ENCODE results near the gene RPRD2.
A peak's percentile ranks its signal among the peaks of the same experiment; 100 is the strongest.

RPRD2 gene

GRCh38 chr1:150516050-150516591 is 152.2 kb downstream of the RPRD2 start:
- peak; percentile 20 for DNase-seq

- no peak for DNase-seq
Measured at GRCh38 chr1:150516616-150517015, 152.7 kb downstream of the RPRD2 start.

- DNase-seq = no peak
Measured at GRCh38 chr1:150521196-150521968, 157.4 kb downstream of the RPRD2 start.

- no peak for DNase-seq
Measured at GRCh38 chr1:150525348-150525747, 161.4 kb downstream of the RPRD2 start.
